Fibroblast of lung (primary cell): Measurements from ENCODE around the gene GTPBP2.

Experiments
- CTCF ChIP-seq, 2 donors: IDR thresholded peaks in 1 of 2; conservative IDR thresholded peaks in 1 of 2; 1 replicate in 1 of 2; 2 replicates in 1 of 2; pipeline ENCODE4 v1.5.1; 2011 to 2012; ENCODE audit warnings: low read length in 2 of 2, control low read depth in 1 of 2, inconsistent platforms in 1 of 2, low read depth in 1 of 2, mild to moderate bottlenecking in 1 of 2
- EZH2 ChIP-seq: IDR thresholded peaks from 2 replicates; pipeline ENCODE4 v1.5.1; 2012; ENCODE audit warnings: low read length, control low read depth, mild to moderate bottlenecking; ENCODE audit errors: missing control alignments

GRCh38 chr6:43570876-43571441, 58.1 kb downstream of the GTPBP2 start:
- TF ChIP-seq CTCF (conservative IDR thresholded peaks at IDR 0.05 in 1 of 2, IDR thresholded peaks at IDR 0.05 in 1 of 2; ENCODE audit: low read depth in 1 of 2, low read length in 2 of 2) = no peak
- no peak for TF ChIP-seq EZH2
